Calu3 (cell line): ENCODE data around the gene DOHH. TPM values are rescaled to one million over a fixed set of nuclear protein-coding genes. Genes with fewer than 3 reads are reported as not detected.

ENCODE experiments used
- BruUV-seq: library from RNA; stranded (reverse); fragments of 400-500 nt; replicated peaks from 2 replicates; lab custom pipeline; 2021; lab: Mats Ljungman, UMichigan
- CTCF ChIA-PET: fragments of 300-600 bp; sonication (Branson Sonifier 250); formaldehyde crosslinking; loops from one replicate; lab custom pipeline; 2022; ENCODE audit warnings: antibody characterized with exemption; lab: Charles Lee
- DNase-seq: peaks from one replicate; pipeline ENCODE4 v3.0.0; 2022
- H3K27ac Mint-ChIP-seq: one replicate; pipeline ENCODE4 v1.8.0; 2022; ENCODE audit warnings: mixed read lengths; ENCODE audit not compliant: unreplicated experiment
- H3K27me3 Mint-ChIP-seq: one replicate; pipeline ENCODE4 v1.8.0; 2022; ENCODE audit warnings: mixed read lengths; ENCODE audit not compliant: unreplicated experiment
- H3K36me3 Mint-ChIP-seq: one replicate; pipeline ENCODE4 v1.8.0; 2022; ENCODE audit warnings: mild to moderate bottlenecking, moderate library complexity, mixed read lengths; ENCODE audit not compliant: insufficient read depth, unreplicated experiment
- H3K4me1 Mint-ChIP-seq: one replicate; pipeline ENCODE4 v1.8.0; 2022; ENCODE audit warnings: mild to moderate bottlenecking, low read depth, mixed read lengths; ENCODE audit not compliant: unreplicated experiment
- H3K4me3 Mint-ChIP-seq: one replicate; pipeline ENCODE4 v1.8.0; 2022; ENCODE audit warnings: mild to moderate bottlenecking, low read depth, moderate library complexity, mixed read lengths; ENCODE audit not compliant: unreplicated experiment
- H3K9me3 Mint-ChIP-seq: one replicate; pipeline ENCODE4 v1.8.0; 2022; ENCODE audit warnings: low read depth, mixed read lengths; ENCODE audit not compliant: unreplicated experiment
- intact Hi-C: fragments of 100-400 bp; cut with micrococcal nuclease; formaldehyde crosslinking; loops from one replicate; pipeline ENCODE4 v1.10.0; 2022; ENCODE audit not compliant: unreplicated experiment
- total RNA-seq: library from RNA; stranded (reverse); gene quantifications from 2 replicates; pipeline ENCODE4 v1.2.3, GENCODE V29; 2022
- TF ChIP-seq, protein P1 (sequence below): fragments of 200-600 bp; IDR thresholded peaks from one replicate; pipeline ENCODE4 v1.8.0; 2022; ENCODE audit warnings: antibody characterized with exemption; ENCODE audit not compliant: unreplicated experiment

Gene DOHH
- total RNA-seq, 1 experiment from 2014 or later = 11.6 TPM

GRCh38 chr19:3516675-3517207, 16.3 kb upstream of the DOHH start:
- DNase-seq = peak; percentile 35
- Mint-ChIP-seq H3K9me3 (no peaks in the 10 kb centered on the region), H3K27me3 (no peaks in the 10 kb centered on the region), H3K4me1 (no peaks in the 10 kb centered on the region), H3K4me3 (no peak overlapping the region), H3K27ac (no peak overlapping the region), H3K36me3 (peaks cover 6% of the 10 kb centered on the region)
- BruUV-seq = no TSS peak
- CTCF ChIA-PET = no interaction called here
- TF ChIP-seq, protein P1, sequence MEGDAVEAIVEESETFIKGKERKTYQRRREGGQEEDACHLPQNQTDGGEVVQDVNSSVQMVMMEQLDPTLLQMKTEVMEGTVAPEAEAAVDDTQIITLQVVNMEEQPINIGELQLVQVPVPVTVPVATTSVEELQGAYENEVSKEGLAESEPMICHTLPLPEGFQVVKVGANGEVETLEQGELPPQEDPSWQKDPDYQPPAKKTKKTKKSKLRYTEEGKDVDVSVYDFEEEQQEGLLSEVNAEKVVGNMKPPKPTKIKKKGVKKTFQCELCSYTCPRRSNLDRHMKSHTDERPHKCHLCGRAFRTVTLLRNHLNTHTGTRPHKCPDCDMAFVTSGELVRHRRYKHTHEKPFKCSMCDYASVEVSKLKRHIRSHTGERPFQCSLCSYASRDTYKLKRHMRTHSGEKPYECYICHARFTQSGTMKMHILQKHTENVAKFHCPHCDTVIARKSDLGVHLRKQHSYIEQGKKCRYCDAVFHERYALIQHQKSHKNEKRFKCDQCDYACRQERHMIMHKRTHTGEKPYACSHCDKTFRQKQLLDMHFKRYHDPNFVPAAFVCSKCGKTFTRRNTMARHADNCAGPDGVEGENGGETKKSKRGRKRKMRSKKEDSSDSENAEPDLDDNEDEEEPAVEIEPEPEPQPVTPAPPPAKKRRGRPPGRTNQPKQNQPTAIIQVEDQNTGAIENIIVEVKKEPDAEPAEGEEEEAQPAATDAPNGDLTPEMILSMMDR = no peak
- intact Hi-C loops = no loop called here

GRCh38 chr19:3515891-3516422, 15.5 kb upstream of the DOHH start:
- Mint-ChIP-seq H3K36me3 (peaks cover 6% of the 10 kb centered on the region), H3K4me1 (no peaks in the 10 kb centered on the region), H3K27me3 (no peaks in the 10 kb centered on the region), H3K9me3 (no peaks in the 10 kb centered on the region), H3K4me3 (no peak overlapping the region), H3K27ac (no peak overlapping the region)
- CTCF ChIA-PET = no interaction called here
- intact Hi-C loops = no loop called here
- no TSS peak for BruUV-seq
- TF ChIP-seq, protein P1 = no peak
- DNase-seq = no peak

GRCh38 chr19:3514930-3515329, 14.5 kb upstream of the DOHH start:
- no peak overlapping the region for H3K27ac Mint-ChIP-seq
- H3K27me3 Mint-ChIP-seq = no peaks in the 10 kb centered on the region
- no peak overlapping the region for H3K4me3 Mint-ChIP-seq
- TF ChIP-seq, protein P1 = no peak
- CTCF ChIA-PET = no interaction called here
- H3K4me1 Mint-ChIP-seq = no peaks in the 10 kb centered on the region
- no peak for DNase-seq
- H3K9me3 Mint-ChIP-seq = no peaks in the 10 kb centered on the region
- peaks cover 6% of the 10 kb centered on the region for H3K36me3 Mint-ChIP-seq
- intact Hi-C loops = no loop called here
- BruUV-seq = no TSS peak

DNA sequence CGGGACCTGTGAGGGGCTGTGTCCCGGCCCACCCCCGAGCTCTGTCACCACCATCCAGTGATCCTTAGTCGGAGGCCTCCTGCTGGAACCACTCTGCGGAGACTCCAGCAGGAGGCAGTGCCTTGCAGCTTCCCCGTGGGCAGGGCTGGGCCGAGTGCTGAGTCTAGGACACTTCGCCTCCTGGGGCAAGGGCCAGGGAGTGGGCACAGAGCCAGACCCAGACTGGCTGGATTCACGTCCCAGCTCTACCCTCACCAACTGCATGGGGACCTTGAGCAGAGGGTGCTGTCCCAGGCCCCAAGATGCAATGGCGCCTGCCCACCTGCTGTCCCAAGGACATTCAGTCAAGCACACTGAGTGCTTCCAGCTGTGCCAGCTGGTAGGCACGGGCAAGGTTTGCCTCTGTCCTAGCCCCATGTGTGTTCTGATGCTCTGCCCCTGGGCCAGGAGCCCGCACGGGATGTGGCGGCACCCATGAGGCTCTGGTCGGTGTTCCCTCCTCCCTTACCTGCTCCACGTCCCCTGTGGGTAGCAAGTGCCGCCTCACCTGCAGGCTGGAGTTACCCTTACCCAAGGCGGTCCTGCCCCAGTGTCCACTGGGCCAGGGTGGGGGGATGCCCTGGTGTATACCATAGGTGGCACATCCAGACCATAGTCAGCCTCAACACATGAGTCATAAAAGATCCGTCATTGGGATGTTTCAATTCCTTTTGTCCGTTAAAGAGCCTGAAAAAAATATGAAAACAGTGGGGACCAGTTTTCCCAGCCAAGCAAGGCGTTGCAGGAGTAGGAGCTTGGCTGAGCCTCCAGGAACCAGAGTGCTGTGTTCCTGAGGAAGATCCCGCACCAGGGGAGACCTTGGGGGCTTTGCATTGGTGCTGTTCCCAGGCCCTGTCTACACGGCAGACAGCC, 13.0 kb upstream of the DOHH start:
- Mint-ChIP-seq H3K4me3 (no peak overlapping the region), H3K36me3 (peaks cover 12% of the 10 kb centered on the region), H3K4me1 (peaks cover 8% of the 10 kb centered on the region), H3K9me3 (no peaks in the 10 kb centered on the region), H3K27me3 (no peaks in the 10 kb centered on the region), H3K27ac (no peak overlapping the region)
- CTCF ChIA-PET = no interaction called here
- BruUV-seq = no TSS peak
- intact Hi-C loops = no loop called here
- TF ChIP-seq, protein P1 = no peak
- no peak for DNase-seq
